GM12878 (cell line): ENCODE data around the gene KIDINS220.

Experiments used
- BRCA1 ChIP-seq: IDR thresholded peaks from 2 replicates; pipeline ENCODE4 v1.6.1; 2011; ENCODE audit warnings: low read depth, low read length, improper control_type of control experiment
- CEBPB ChIP-seq, 2 experiments: fragments of 150-350 bp in 1 of 2; IDR thresholded peaks; 2 replicates each; pipeline ENCODE4 v1.6.1; 2012 to 2014; ENCODE audit warnings: low read depth in 2 of 2, low read length in 2 of 2, borderline replicate concordance in 1 of 2, inconsistent platforms in 1 of 2
- GABPA ChIP-seq: IDR thresholded peaks from 2 replicates; pipeline ENCODE4 v1.6.1; 2014; ENCODE audit warnings: antibody characterized with exemption, low read depth, mild to moderate bottlenecking, inconsistent platforms
- KAT2A ChIP-seq: conservative IDR thresholded peaks from 2 replicates; pipeline ENCODE4 v1.6.1; 2011; ENCODE audit warnings: low read depth, low read length; ENCODE audit not compliant: control insufficient read depth
- MYB ChIP-seq: fragments of 150-350 bp; IDR thresholded peaks from 2 replicates; pipeline ENCODE4 v1.6.1; 2014; ENCODE audit warnings: mild to moderate bottlenecking, low read depth, low read length, borderline replicate concordance
- POLR2A ChIP-seq: IDR thresholded peaks from 2 replicates; pipeline ENCODE4 v1.6.1; 2011; ENCODE audit warnings: low read depth, mild to moderate bottlenecking, low read length
- RFX5 ChIP-seq: IDR thresholded peaks from 2 replicates; pipeline ENCODE4 v1.6.1; 2011; ENCODE audit warnings: low read depth, low read length, improper control_type of control experiment
- TAF1 ChIP-seq: IDR thresholded peaks from 2 replicates; pipeline ENCODE4 v1.6.1; 2011; ENCODE audit warnings: mild to moderate bottlenecking, low read depth, low read length, borderline replicate concordance
- TCF3 ChIP-seq: IDR thresholded peaks from 2 replicates; pipeline ENCODE4 v1.6.1; 2012; ENCODE audit warnings: low read depth, mild to moderate bottlenecking, low read length, borderline replicate concordance; ENCODE audit not compliant: insufficient read depth
- TF ChIP-seq, protein P1 (sequence below), 3 experiments: IDR thresholded peaks in 2 of 3; conservative IDR thresholded peaks in 1 of 3; 2 replicates each; pipeline ENCODE4 v1.5.1; 2011; ENCODE audit warnings: low read depth in 3 of 3, low read length in 3 of 3, mild to moderate bottlenecking in 3 of 3, control low read depth in 2 of 3, moderate library complexity in 2 of 3, inconsistent platforms in 1 of 3, mixed read lengths in 1 of 3; ENCODE audit not compliant: control insufficient read depth in 2 of 3, insufficient read depth in 1 of 3; ENCODE audit errors: extremely low read depth in 1 of 3
- TF ChIP-seq, protein P2 (sequence below): IDR thresholded peaks from 2 replicates; pipeline ENCODE4 v1.6.1; 2012; ENCODE audit warnings: low read depth, low read length, improper control_type of control experiment
- TF ChIP-seq, protein P3 (sequence below): IDR thresholded peaks from 2 replicates; pipeline ENCODE4 v1.6.1; 2012; ENCODE audit warnings: low read length, inconsistent platforms

DNA sequence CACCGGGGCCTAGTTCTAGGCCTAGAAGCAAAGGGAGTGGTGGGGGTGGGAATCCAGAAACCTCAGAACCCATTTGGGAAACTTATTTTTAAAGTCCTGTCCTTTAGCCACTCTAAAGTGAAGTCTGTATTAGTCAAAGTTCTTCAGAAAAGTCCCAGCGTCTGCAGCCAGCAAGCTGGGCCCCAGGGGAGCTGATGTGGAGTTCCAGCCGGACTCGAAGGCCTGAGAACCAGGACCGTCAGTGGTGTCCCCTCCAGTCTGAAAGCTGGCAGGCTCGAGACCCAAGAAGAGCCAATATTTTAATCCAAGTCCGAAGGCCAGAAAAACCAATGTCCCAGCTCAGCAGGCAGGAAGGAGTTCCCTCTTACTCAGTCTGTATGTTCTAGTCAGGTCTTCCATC lies 123.1 kb downstream of the KIDINS220 start:
- TF ChIP-seq, protein P1, sequence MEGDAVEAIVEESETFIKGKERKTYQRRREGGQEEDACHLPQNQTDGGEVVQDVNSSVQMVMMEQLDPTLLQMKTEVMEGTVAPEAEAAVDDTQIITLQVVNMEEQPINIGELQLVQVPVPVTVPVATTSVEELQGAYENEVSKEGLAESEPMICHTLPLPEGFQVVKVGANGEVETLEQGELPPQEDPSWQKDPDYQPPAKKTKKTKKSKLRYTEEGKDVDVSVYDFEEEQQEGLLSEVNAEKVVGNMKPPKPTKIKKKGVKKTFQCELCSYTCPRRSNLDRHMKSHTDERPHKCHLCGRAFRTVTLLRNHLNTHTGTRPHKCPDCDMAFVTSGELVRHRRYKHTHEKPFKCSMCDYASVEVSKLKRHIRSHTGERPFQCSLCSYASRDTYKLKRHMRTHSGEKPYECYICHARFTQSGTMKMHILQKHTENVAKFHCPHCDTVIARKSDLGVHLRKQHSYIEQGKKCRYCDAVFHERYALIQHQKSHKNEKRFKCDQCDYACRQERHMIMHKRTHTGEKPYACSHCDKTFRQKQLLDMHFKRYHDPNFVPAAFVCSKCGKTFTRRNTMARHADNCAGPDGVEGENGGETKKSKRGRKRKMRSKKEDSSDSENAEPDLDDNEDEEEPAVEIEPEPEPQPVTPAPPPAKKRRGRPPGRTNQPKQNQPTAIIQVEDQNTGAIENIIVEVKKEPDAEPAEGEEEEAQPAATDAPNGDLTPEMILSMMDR (IDR thresholded peaks at IDR 0.05 in 2 of 3, conservative IDR thresholded peaks at IDR 0.05 in 1 of 3; ENCODE audit: control insufficient read depth in 2 of 3, extremely low read depth in 1 of 3, insufficient read depth in 1 of 3, low read depth in 3 of 3, low read length in 3 of 3), result no peak
- no peak for TF ChIP-seq CEBPB (IDR thresholded peaks at IDR 0.05; ENCODE audit: borderline replicate concordance in 1 of 2, low read depth in 2 of 2, low read length in 2 of 2)
- TF ChIP-seq POLR2A, result no peak
- TF ChIP-seq, protein P2, sequence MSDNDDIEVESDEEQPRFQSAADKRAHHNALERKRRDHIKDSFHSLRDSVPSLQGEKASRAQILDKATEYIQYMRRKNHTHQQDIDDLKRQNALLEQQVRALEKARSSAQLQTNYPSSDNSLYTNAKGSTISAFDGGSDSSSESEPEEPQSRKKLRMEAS, result no peak
- TF ChIP-seq RFX5, result no peak
- TF ChIP-seq KAT2A, result no peak
- TF ChIP-seq, protein P3, sequence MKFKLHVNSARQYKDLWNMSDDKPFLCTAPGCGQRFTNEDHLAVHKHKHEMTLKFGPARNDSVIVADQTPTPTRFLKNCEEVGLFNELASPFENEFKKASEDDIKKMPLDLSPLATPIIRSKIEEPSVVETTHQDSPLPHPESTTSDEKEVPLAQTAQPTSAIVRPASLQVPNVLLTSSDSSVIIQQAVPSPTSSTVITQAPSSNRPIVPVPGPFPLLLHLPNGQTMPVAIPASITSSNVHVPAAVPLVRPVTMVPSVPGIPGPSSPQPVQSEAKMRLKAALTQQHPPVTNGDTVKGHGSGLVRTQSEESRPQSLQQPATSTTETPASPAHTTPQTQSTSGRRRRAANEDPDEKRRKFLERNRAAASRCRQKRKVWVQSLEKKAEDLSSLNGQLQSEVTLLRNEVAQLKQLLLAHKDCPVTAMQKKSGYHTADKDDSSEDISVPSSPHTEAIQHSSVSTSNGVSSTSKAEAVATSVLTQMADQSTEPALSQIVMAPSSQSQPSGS, result no peak
- no peak for TF ChIP-seq MYB
- no peak for TF ChIP-seq BRCA1
- TF ChIP-seq TAF1, result no peak
- no peak for TF ChIP-seq TCF3
- no peak for TF ChIP-seq GABPA
